ENCODE measurements around the gene FMNL2. TPM values are rescaled to one million over a fixed set of nuclear protein-coding genes. Genes with fewer than 3 reads are reported as not detected.
A peak's percentile ranks its signal among the peaks of the same experiment; 100 is the strongest.

FMNL2 gene
- total RNA-seq, 1 donor from 2014 or later = 34.3 TPM

GRCh38 chr2:152553518-152553917, 218.5 kb downstream of the FMNL2 start:
- no peaks in the 10 kb centered on the region for H3K27me3 Mint-ChIP-seq (ENCODE audit: low read depth, unreplicated experiment)
- no peak overlapping the region for H3K9ac ChIP-seq (ENCODE audit: low read length)
- no peaks in the 10 kb centered on the region for H3K9me3 ChIP-seq (ENCODE audit: insufficient read depth, low read depth, low read length)
- no peaks in the 10 kb centered on the region for H3K27me3 ChIP-seq (ENCODE audit: insufficient read depth, low read length)
- H3K9me3 Mint-ChIP-seq (ENCODE audit: unreplicated experiment) = no peaks in the 10 kb centered on the region
- no peak overlapping the region for H3K27ac ChIP-seq (ENCODE audit: low read depth, low read length)
- H3K36me3 ChIP-seq (ENCODE audit: insufficient read depth, low read length) = no peaks in the 10 kb centered on the region
- no peak overlapping the region for H3K27ac Mint-ChIP-seq (ENCODE audit: unreplicated experiment)
- H3K4me1 ChIP-seq (ENCODE audit: insufficient read depth, low read length) = peaks cover 36% of the 10 kb centered on the region
- no peaks in the 10 kb centered on the region for H3K79me2 ChIP-seq (ENCODE audit: insufficient read depth, low read length)
- no peaks in the 10 kb centered on the region for H4K20me1 ChIP-seq (ENCODE audit: insufficient read depth, low read length)
- H3K36me3 Mint-ChIP-seq (ENCODE audit: low read depth, unreplicated experiment) = no peaks in the 10 kb centered on the region
- no peak overlapping the region for H3K4me3 Mint-ChIP-seq (ENCODE audit: unreplicated experiment)
- DNase-seq (ENCODE audit: low read depth) (no peak), FAIRE-seq (no peak)
- H3K4me3 ChIP-seq (ENCODE audit: insufficient read depth, low read depth, low read length) = no peak overlapping the region
- H3K4me2 ChIP-seq (ENCODE audit: low read length) = no peak overlapping the region
- peaks cover 46% of the 10 kb centered on the region for H3K4me1 Mint-ChIP-seq (ENCODE audit: low read depth, unreplicated experiment)
- no peak for TF ChIP-seq EZH2 (IDR thresholded peaks at IDR 0.05; ENCODE audit: insufficient read depth, low read length)
- no peak for TF ChIP-seq CTCF (IDR thresholded peaks at IDR 0.05; ENCODE audit: insufficient read depth, low read depth, low read length)
- no peak overlapping the region for H2AFZ ChIP-seq (ENCODE audit: low read depth, low read length)

- H3K4me3 Mint-ChIP-seq (ENCODE audit: unreplicated experiment) = no peak overlapping the region
- Histone ChIP-seq H3K9me3 (ENCODE audit: insufficient read depth, low read depth, low read length) (no peaks in the 10 kb centered on the region), H3K4me1 (ENCODE audit: insufficient read depth, low read length) (peaks cover 36% of the 10 kb centered on the region), H3K27ac (ENCODE audit: low read depth, low read length) (no peak overlapping the region), H3K9ac (ENCODE audit: low read length) (no peak overlapping the region), H3K27me3 (ENCODE audit: insufficient read depth, low read length) (no peaks in the 10 kb centered on the region), H3K36me3 (ENCODE audit: insufficient read depth, low read length) (no peaks in the 10 kb centered on the region), H4K20me1 (ENCODE audit: insufficient read depth, low read length) (no peaks in the 10 kb centered on the region), H3K79me2 (ENCODE audit: insufficient read depth, low read length) (no peaks in the 10 kb centered on the region), H3K4me2 (ENCODE audit: low read length) (no peak overlapping the region), H3K4me3 (ENCODE audit: insufficient read depth, low read depth, low read length) (no peak overlapping the region), H2AFZ (ENCODE audit: low read depth, low read length) (no peak overlapping the region)
- no peaks in the 10 kb centered on the region for H3K27me3 Mint-ChIP-seq (ENCODE audit: low read depth, unreplicated experiment)
- no peaks in the 10 kb centered on the region for H3K36me3 Mint-ChIP-seq (ENCODE audit: low read depth, unreplicated experiment)
- no peak overlapping the region for H3K27ac Mint-ChIP-seq (ENCODE audit: unreplicated experiment)
- peaks cover 46% of the 10 kb centered on the region for H3K4me1 Mint-ChIP-seq (ENCODE audit: low read depth, unreplicated experiment)
- no peaks in the 10 kb centered on the region for H3K9me3 Mint-ChIP-seq (ENCODE audit: unreplicated experiment)
- peak; percentile 6 for TF ChIP-seq CTCF (IDR thresholded peaks at IDR 0.05; ENCODE audit: insufficient read depth, low read depth, low read length)
- no peak for TF ChIP-seq EZH2 (IDR thresholded peaks at IDR 0.05; ENCODE audit: insufficient read depth, low read length)
- FAIRE-seq = peak; percentile 5
- DNase-seq (ENCODE audit: low read depth) = no peak
These were observed 220.1 kb downstream of the FMNL2 start for GRCh38 chr2:152555048-152555447.

GRCh38 chr2:152556506-152556905, 221.5 kb downstream of the FMNL2 start:
- Histone ChIP-seq H3K4me3 (ENCODE audit: insufficient read depth, low read depth, low read length) (no peak overlapping the region), H2AFZ (ENCODE audit: low read depth, low read length) (no peak overlapping the region), H4K20me1 (ENCODE audit: insufficient read depth, low read length) (no peaks in the 10 kb centered on the region), H3K79me2 (ENCODE audit: insufficient read depth, low read length) (no peaks in the 10 kb centered on the region), H3K9ac (ENCODE audit: low read length) (no peak overlapping the region), H3K4me2 (ENCODE audit: low read length) (no peak overlapping the region), H3K27me3 (ENCODE audit: insufficient read depth, low read length) (no peaks in the 10 kb centered on the region), H3K9me3 (ENCODE audit: insufficient read depth, low read depth, low read length) (no peaks in the 10 kb centered on the region), H3K27ac (ENCODE audit: low read depth, low read length) (no peak overlapping the region), H3K4me1 (ENCODE audit: insufficient read depth, low read length) (peaks cover 38% of the 10 kb centered on the region), H3K36me3 (ENCODE audit: insufficient read depth, low read length) (no peaks in the 10 kb centered on the region)
- no peak for DNase-seq (ENCODE audit: low read depth)
- Mint-ChIP-seq H3K9me3 (ENCODE audit: unreplicated experiment) (no peaks in the 10 kb centered on the region), H3K4me1 (ENCODE audit: low read depth, unreplicated experiment) (peaks cover 49% of the 10 kb centered on the region), H3K4me3 (ENCODE audit: unreplicated experiment) (no peak overlapping the region), H3K27ac (ENCODE audit: unreplicated experiment) (no peak overlapping the region), H3K36me3 (ENCODE audit: low read depth, unreplicated experiment) (no peaks in the 10 kb centered on the region), H3K27me3 (ENCODE audit: low read depth, unreplicated experiment) (no peaks in the 10 kb centered on the region)
- TF ChIP-seq CTCF (IDR thresholded peaks at IDR 0.05; ENCODE audit: insufficient read depth, low read depth, low read length) (no peak), EZH2 (IDR thresholded peaks at IDR 0.05; ENCODE audit: insufficient read depth, low read length) (no peak)
- no peak for FAIRE-seq

Data from astrocyte (in vitro differentiated cells and primary cell).